GM18868 (cell line): ENCODE measurements around the gene NUFIP1.
"Not testable (repeated sequence)": the region's sequence is repeated elsewhere in the genome, so short reads cannot be mapped to it uniquely, and the experiment has no call there.

Source experiments
- ATAC-seq: cut with Tn5 transposase; IDR thresholded peaks from one replicate; pipeline ENCODE4 v1.9.1; 2021; ENCODE audit warnings: mild to moderate bottlenecking, moderate library complexity; ENCODE audit not compliant: unreplicated experiment

NUFIP1 gene

DNA sequence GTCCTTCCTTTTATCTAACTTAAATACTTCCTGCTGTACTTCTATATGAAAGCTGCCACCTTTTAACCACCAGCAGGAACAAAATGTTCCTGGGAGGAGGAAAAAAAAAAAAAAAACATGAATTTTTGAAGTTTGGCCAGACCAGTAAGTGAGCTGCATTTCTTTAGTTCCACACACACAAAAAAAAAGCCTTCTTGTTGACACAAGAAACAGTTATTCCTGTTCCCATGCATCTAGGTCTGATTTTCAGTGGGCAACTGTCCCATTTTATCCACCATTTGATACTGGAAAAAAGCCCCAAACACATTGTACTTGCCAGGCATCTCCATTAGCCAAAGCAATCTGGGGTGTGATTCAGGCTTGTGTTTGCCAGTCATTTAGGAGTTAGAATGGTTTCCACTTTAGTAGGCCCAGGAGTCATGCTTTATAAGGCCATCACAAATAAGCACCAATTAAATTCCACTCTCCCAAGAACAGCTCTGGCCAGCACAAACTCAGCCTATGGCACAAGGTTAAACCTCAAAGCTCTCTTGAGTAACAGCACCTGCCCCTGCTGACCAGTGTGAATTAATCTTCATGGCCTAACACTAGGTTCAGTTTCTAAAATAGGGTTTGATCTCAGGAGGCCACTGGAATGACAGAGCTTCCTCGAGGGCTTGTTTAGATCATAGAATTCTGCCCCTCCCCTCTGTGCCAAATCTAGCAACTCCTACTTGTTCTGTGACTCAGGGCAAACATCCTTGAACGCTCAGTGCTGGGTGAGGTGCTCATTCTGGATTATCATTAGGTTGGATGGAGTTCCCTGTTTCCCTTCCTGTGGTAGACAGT lies 67.1 kb downstream of the NUFIP1 start:
- ATAC-seq = no peak

GRCh38 chr13:44921246-44921877 lies 67.9 kb downstream of the NUFIP1 start:
- no peak for ATAC-seq

DNA sequence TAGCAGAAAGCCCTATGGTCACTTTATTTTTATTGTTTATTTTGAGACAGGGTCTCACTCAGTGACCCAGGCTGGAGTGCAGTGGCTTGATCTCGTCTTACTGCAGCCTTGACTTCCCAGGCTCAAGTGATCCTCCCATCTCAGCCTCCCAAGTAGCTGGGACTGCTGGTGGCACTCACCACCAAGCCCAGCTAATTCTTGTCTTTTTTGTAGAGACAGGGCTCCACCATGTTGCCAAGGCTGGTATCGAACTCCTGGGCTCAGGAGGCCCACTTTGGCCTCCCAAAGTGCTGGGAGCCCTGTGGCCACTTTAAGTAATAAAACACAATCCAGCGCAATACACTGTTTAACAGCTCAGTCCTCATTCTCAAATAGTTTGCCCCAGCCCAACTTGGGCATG lies 69.3 kb downstream of the NUFIP1 start:
- ATAC-seq = no peak

GRCh38 chr13:44919104-44919804 lies 70.0 kb downstream of the NUFIP1 start:
- ATAC-seq = no peak

GRCh38 chr13:44918326-44919103 lies 70.8 kb downstream of the NUFIP1 start:
- ATAC-seq = peak; percentile 89

- ATAC-seq = peak; percentile 71
Measured at GRCh38 chr13:44917589-44918325, 71.5 kb downstream of the NUFIP1 start.

GRCh38 chr13:44912278-44913016 lies 76.8 kb downstream of the NUFIP1 start:
- ATAC-seq = no peak

GRCh38 chr13:44908712-44909111 lies 80.6 kb downstream of the NUFIP1 start:
- ATAC-seq = no peak

- no peak for ATAC-seq
Measured at GRCh38 chr13:44908266-44908665, 81.0 kb downstream of the NUFIP1 start.

GRCh38 chr13:44906713-44907112 lies 82.6 kb downstream of the NUFIP1 start:
- no peak for ATAC-seq

GRCh38 chr13:44906230-44906629 lies 83.0 kb downstream of the NUFIP1 start:
- no peak for ATAC-seq

- ATAC-seq = no peak
Measured at GRCh38 chr13:44905556-44905955, 83.7 kb downstream of the NUFIP1 start.

DNA sequence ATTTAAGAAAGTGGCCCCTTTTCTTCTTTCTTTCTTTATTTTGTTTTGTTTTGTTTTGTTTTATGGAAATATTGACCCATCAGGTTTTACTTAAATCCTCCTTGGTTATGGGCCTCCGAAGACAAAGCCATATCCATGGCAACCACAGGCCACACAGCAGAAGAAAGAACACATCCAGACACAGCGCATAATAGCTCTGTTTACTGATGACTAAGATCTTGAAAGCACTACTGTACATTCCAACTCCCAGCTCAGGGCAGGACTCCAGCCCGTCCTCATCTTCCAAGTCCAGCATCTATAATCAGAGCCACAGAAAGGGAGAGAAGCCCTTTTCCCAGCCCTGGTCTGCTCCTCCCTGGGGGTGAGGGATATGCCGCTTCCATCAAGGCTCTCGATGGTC lies 84.3 kb downstream of the NUFIP1 start:
- no peak for ATAC-seq

- ATAC-seq = no peak
Measured at GRCh38 chr13:44903574-44903985, 85.7 kb downstream of the NUFIP1 start.

- ATAC-seq = no peak
Measured at GRCh38 chr13:44902738-44903137, 86.5 kb downstream of the NUFIP1 start.

DNA sequence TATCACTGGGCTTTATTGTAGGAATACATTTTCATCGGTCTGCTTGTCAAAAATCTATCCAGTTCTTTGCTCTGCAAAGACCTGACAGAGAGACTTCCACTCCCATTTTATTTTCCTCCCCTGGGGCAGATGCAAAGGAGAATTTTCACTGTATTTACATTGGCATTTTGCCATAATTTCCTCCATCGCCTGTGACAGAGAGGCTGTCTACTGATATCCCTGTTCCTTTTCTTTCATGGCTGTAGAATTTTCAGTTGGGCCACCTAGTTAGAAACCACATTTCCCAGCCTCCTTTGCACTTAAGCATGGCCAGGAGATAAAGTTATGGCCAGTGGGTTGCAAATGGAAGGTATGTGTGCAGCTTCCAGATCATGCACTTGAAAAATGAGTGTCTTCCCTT lies 89.3 kb downstream of the NUFIP1 start:
- no peak for ATAC-seq

GRCh38 chr13:44898308-44898707 lies 91.0 kb downstream of the NUFIP1 start:
- ATAC-seq = not testable (repeated sequence)

DNA sequence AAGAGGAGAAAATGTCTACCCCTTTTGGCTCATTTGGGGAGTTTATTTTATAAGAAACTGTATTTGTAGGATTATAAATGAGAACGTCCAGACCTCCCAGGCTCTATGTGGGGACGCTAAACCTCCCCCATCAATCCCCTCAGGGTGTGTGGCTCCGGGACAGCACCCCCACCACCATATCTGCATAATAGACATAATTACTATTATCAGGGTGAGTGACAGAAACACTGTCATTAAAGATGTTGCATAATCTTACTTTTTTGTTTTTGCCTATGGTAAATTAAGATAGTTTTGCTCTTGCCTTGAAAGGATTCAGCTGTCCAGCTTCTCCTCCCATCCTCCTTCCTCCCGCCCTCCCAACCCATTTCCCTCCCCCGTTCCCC lies 93.3 kb downstream of the NUFIP1 start:
- ATAC-seq = no peak

DNA sequence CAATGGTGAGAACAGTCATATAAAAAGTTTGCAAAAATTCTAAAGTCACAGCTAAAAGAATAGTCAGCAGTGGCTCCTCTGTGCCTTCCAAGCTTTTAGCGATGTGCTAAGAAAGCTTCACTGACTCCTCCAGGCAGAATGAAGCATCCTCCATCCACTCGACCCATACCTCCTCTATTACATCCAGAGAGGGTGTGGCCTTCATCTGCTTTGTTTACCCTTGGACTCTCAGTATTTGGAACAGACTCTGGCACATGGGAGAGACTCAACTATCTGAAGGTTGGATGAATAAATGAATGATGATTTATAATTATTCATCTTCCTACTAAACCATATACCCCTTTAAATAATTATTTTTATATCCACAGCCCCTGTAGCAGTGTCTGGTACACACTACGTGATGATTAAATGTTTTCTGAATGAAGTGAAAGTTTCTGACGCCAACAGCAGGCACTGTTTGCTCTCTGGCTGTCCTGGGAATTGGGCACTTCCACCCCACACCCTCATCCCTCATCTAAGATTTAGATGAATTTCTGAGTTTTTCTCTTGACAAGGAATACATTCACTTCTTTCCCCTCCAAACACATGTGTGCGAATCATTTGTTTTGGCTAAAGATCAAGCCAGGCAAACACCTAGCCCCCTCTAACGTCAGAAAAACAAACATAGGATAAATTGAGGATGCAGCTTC lies 93.9 kb downstream of the NUFIP1 start:
- no peak for ATAC-seq
